CD4-positive, alpha-beta memory T cell (primary cell): Measurements from ENCODE around the gene WDR26. TPM values are rescaled to one million over a fixed set of nuclear protein-coding genes. Genes with fewer than 3 reads are reported as not detected.
A peak's percentile ranks its signal among the peaks of the same experiment; 100 is the strongest.
"Not testable (repeated sequence)": the region's sequence is repeated elsewhere in the genome, so short reads cannot be mapped to it uniquely, and the experiment has no call there.

Experiments
- CTCF ChIA-PET: fragments of 350-600 bp; sonication (Branson Sonifier 250); formaldehyde crosslinking; loops from one replicate; lab custom pipeline; 2021; ENCODE audit warnings: inconsistent platforms; ENCODE audit not compliant: partially characterized antibody; lab: Charles Lee
- POLR2A ChIA-PET: fragments of 350-600 bp; sonication (Branson Sonifier 250); formaldehyde crosslinking; loops from one replicate; lab custom pipeline; 2021; ENCODE audit not compliant: partially characterized antibody; lab: Charles Lee
- DNase-seq, 5 donors: peaks; one replicate each; pipeline versions ENCODE4 v3.0.0 to v3.0.0-alpha.2; 2020 to 2022; ENCODE audit warnings: mixed read lengths in 1 of 5
- H3K27ac ChIP-seq: one replicate; pipeline ENCODE4 v1.7.0; 2013; ENCODE audit warnings: low read depth, low read length
- H3K27me3 ChIP-seq: 2 replicates; pipeline ENCODE4 v1.7.0; 2013; ENCODE audit warnings: mild to moderate bottlenecking, low read length, moderate library complexity; ENCODE audit not compliant: insufficient read depth
- H3K36me3 ChIP-seq: 2 replicates; pipeline ENCODE4 v1.7.0; 2013; ENCODE audit warnings: mild to moderate bottlenecking, low read length, moderate library complexity; ENCODE audit not compliant: insufficient read depth
- H3K4me1 ChIP-seq: 2 replicates; pipeline ENCODE4 v1.7.0; 2013; ENCODE audit warnings: mild to moderate bottlenecking, low read length, moderate library complexity; ENCODE audit not compliant: insufficient read depth
- H3K4me3 ChIP-seq, 2 donors: one replicate each; pipeline ENCODE4 v1.7.0; 2013; ENCODE audit warnings: low read length in 2 of 2, mild to moderate bottlenecking in 1 of 2
- H3K9me3 ChIP-seq, 2 donors: one replicate each; pipeline ENCODE4 v1.7.0; 2013; ENCODE audit warnings: low read length in 2 of 2, control low read depth in 1 of 2; ENCODE audit not compliant: control insufficient read depth in 1 of 2
- H3K27ac Mint-ChIP-seq, 7 donors: one replicate each; pipeline ENCODE4 v1.8.0; 2020 to 2021; ENCODE audit warnings: mixed read lengths in 7 of 7, mild to moderate bottlenecking in 6 of 7, inconsistent platforms in 3 of 7, moderate library complexity in 3 of 7
- H3K27me3 Mint-ChIP-seq, 2 donors: one replicate each; pipeline ENCODE4 v1.8.0; 2020 to 2021; ENCODE audit warnings: mixed read lengths in 2 of 2
- H3K36me3 Mint-ChIP-seq, 2 donors: one replicate each; pipeline ENCODE4 v1.8.0; 2020 to 2021; ENCODE audit warnings: mixed read lengths in 2 of 2, inconsistent platforms in 1 of 2, mild to moderate bottlenecking in 1 of 2
- H3K4me1 Mint-ChIP-seq, 4 donors: one replicate each; pipeline ENCODE4 v1.8.0; 2020 to 2021; ENCODE audit warnings: mixed read lengths in 4 of 4, mild to moderate bottlenecking in 1 of 4
- H3K4me3 Mint-ChIP-seq, 8 donors: one replicate each; pipeline ENCODE4 v1.8.0; 2020 to 2021; ENCODE audit warnings: mixed read lengths in 8 of 8, mild to moderate bottlenecking in 7 of 8, moderate library complexity in 6 of 8, inconsistent platforms in 3 of 8
- H3K9me3 Mint-ChIP-seq, 8 donors: one replicate each; pipeline ENCODE4 v1.8.0; 2020 to 2021; ENCODE audit warnings: mixed read lengths in 8 of 8, mild to moderate bottlenecking in 5 of 8, inconsistent platforms in 3 of 8, moderate library complexity in 1 of 8
- intact Hi-C: fragments of 100-400 bp; cut with micrococcal nuclease; formaldehyde crosslinking; loops from one replicate; pipeline ENCODE4 v1.15.1; 2023
- polyA plus RNA-seq, 2 donors: library from polyadenylated mRNA; unstranded; fragments of 300-500 nt; fragmentation: Illumina TruSeq; gene quantifications; one replicate each; pipeline ENCODE4 v1.2.3, GENCODE V29; 2021
- total RNA-seq, 2 experiments: library from RNA; stranded (reverse); gene quantifications; one replicate each; pipeline ENCODE4 v1.2.3, GENCODE V29; 2021

WDR26 gene
- total RNA-seq: 100 to 1,000 TPM; 121 to 123 TPM
- polyA plus RNA-seq: 1 to 10 TPM; 2.9 to 3.9 TPM

DNA sequence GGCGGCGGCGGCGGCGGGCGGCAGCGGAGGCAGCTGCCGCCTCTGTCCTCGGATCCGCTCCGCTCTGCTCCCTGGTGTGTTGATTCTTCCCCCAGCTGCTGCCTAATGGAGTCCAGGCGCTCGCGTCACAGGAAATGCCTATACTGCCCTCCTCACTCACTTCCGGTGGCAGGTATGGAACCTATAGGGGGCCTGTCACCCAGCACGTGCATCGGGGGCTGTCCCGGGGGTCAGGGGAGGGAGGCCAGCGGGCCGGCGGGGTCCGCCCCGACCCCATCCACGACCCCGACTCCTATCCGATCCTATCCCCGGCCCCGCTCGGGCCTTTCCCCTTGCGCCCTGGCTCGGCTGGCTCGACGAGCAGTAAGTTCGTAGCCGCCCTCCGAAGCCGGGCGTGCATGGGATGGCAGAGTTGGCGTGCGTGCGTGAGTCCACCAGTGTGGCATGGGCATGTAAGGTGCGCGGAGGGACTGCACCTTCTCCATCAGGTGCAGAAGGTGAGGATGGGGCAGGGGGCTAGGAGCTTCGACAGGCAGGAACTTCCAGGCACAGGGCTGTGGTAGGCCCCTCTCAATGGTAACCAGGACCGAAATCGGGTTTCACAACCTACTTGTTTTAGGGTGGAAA, at the start of gene WDR26:
WDR26 (minus strand) TSS at position 107 of the 627 bp plus-strand sequence.
- Histone ChIP-seq H3K9me3 (no peaks in the 10 kb centered on the region), H3K36me3 (peaks cover 2% of the 10 kb centered on the region), H3K4me1 (peaks cover 57% of the 10 kb centered on the region), H3K4me3 (peak within 1 kb of the TSS; percentile 73 to 96), H3K27ac (peak within 1 kb of the TSS; percentile 94), H3K27me3 (no peaks in the 10 kb centered on the region)
- Mint-ChIP-seq H3K27me3 (no peaks in the 10 kb centered on the region), H3K9me3 (no peaks in the 10 kb centered on the region), H3K4me1 (peaks cover 39 to 69% (median 49%) of the 10 kb centered on the region in 4 donors), H3K4me3 (peak within 1 kb of the TSS; percentile 93 to 97 (median 97)), H3K27ac (peak within 1 kb of the TSS; percentile 97 to 99 (median 99)), H3K36me3 (peaks cover 8 to 30% of the 10 kb centered on the region in 2 donors)
- POLR2A ChIA-PET: interaction anchor here (0.5 to 7.6 kb wide), 22 partner anchors 8 to 993 kb away, joined by 3 to 43 read pairs (median 5); partner anchors contain the start of genes CNIH4, DEGS1, FBXO28 and LBR
- peak; percentile 85 to 93 (median 87) for DNase-seq
- CTCF ChIA-PET: interaction anchor here (1.0 to 9.7 kb wide), 3 partner anchors 22 to 318 kb away, joined by 3 to 79 read pairs (median 4); no protein-coding TSS in a partner anchor
- intact Hi-C loops: loop anchor here (1.0 to 10.0 kb wide), 6 partner anchors 22 to 1627 kb away; partner anchors contain the start of genes CNIH4, DEGS1 and H3-3A

DNA sequence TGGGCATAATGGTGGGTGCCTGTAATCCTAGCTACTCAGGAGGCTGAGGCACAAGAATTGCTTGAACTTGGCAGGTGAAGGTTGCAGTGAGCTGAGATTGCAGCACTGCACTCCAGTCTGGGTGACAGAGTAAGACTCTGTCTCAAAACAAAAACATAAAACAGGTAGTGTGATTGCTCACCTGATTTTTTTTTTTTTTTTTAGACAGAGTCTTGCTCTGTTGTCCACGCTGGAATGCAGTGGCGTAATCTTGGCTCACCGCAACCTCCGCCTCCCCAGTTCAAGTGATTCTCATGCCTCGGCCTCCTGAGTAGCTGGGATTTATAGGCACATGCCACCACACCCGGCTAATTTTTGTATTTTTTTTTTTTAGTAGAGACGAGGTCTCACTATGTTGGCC, 48.6 kb upstream of the WDR26 start:
- POLR2A ChIA-PET, H3K9me3 Mint-ChIP-seq, H3K4me3 Mint-ChIP-seq, H3K4me1 ChIP-seq, H3K27me3 Mint-ChIP-seq, H3K27ac Mint-ChIP-seq, H3K4me1 Mint-ChIP-seq, intact Hi-C loops, H3K27ac ChIP-seq, H3K27me3 ChIP-seq, DNase-seq, H3K4me3 ChIP-seq, H3K9me3 ChIP-seq, H3K36me3 Mint-ChIP-seq, H3K36me3 ChIP-seq: not testable (repeated sequence)
- CTCF ChIA-PET: interaction anchor here (0.9 kb wide), 1 partner anchor 14 kb away, joined by 3 read pairs; no protein-coding TSS in a partner anchor

- DNase-seq: no peak
- H3K4me1 ChIP-seq: no peaks in the 10 kb centered on the region
- Mint-ChIP-seq H3K27me3 (peaks cover 0 to 2% of the 10 kb centered on the region in 2 donors), H3K27ac (no peak overlapping the region), H3K4me1 (no peaks in the 10 kb centered on the region), H3K9me3 (peaks cover 0 to 9% (median 2%) of the 10 kb centered on the region in 8 donors), H3K36me3 (no peaks in the 10 kb centered on the region), H3K4me3 (no peak overlapping the region)
- intact Hi-C loops: no loop called here
- H3K27me3 ChIP-seq: no peaks in the 10 kb centered on the region
- H3K4me3 ChIP-seq: no peak overlapping the region
- ChIA-PET POLR2A (no interaction called here), CTCF (interaction anchor here (1.0 kb wide), 1 partner anchor 31 kb away, joined by 3 read pairs; no protein-coding TSS in a partner anchor)
- H3K36me3 ChIP-seq: no peaks in the 10 kb centered on the region
- H3K27ac ChIP-seq: no peak overlapping the region
- no peaks in the 10 kb centered on the region for H3K9me3 ChIP-seq
Observed at GRCh38 chr1:224482619-224483018, 48.0 kb upstream of the WDR26 start.

DNA sequence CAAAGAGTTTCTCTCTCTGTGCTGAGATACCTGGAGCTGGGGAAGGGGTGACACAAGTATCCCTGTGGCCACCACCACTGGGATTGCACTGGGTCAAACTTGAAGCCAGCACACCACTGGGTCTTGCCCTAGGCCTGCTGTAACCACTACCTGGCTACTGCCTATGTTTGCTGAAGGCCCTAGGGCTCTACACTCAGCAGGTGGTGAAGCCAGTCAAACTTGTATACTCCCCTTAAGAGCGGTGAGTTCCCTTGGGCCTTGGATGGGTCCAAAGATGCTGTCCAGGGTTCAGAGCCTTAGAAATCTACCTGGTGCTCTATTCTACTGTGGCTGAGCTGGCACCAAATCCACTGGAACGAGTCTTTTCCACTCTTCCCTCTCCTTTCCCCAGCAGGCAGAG, 47.0 kb upstream of the WDR26 start:
- H3K27me3 ChIP-seq: no peaks in the 10 kb centered on the region
- no peak overlapping the region for H3K27ac ChIP-seq
- no peaks in the 10 kb centered on the region for H3K4me1 ChIP-seq
- peaks cover 0 to 9% (median 2%) of the 10 kb centered on the region in 8 donors for H3K9me3 Mint-ChIP-seq
- DNase-seq: no peak
- no peak overlapping the region for H3K4me3 Mint-ChIP-seq
- no peaks in the 10 kb centered on the region for H3K36me3 ChIP-seq
- no peak overlapping the region for H3K27ac Mint-ChIP-seq
- intact Hi-C loops: no loop called here
- H3K4me1 Mint-ChIP-seq: no peaks in the 10 kb centered on the region
- no peaks in the 10 kb centered on the region for H3K36me3 Mint-ChIP-seq
- H3K9me3 ChIP-seq: no peaks in the 10 kb centered on the region
- no peak overlapping the region for H3K4me3 ChIP-seq
- CTCF ChIA-PET: interaction anchor here (1.0 kb wide), 1 partner anchor 32 kb away, joined by 3 read pairs; no protein-coding TSS in a partner anchor
- peaks cover 0 to 2% of the 10 kb centered on the region in 2 donors for H3K27me3 Mint-ChIP-seq
- POLR2A ChIA-PET: interaction anchor here (0.6 kb wide), 1 partner anchor 25 kb away, joined by 7 read pairs; no protein-coding TSS in a partner anchor

DNA sequence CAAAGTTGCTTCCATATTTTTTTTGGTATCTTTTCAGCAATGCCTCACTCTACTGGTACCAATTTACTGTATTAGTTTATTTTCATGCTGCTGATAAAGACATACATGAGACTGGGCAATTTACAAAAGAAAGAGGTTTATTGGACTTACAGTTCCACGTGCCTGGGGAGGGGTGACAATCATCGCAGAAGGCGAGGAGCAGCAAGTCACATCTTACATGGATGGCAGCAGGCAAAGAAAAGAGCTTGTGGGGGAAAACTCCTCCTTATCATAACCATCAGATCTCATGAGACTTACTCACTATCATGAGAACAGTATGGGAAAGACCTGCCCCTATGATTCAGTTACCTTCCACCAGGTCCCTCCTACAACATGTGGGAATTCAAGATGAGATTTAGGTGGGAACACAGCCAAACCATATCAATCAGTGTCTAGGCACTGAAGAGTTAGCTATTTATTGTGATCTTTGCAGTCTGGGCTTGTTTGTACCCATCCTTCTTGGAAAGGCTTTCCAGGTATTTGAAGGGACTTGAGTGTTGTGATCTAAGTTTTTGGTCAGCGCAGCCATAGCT, 46.4 kb upstream of the WDR26 start:
- H3K27me3 ChIP-seq, H3K4me3 ChIP-seq, H3K4me1 Mint-ChIP-seq, H3K36me3 ChIP-seq, H3K9me3 Mint-ChIP-seq, H3K27me3 Mint-ChIP-seq, H3K4me1 ChIP-seq, H3K36me3 Mint-ChIP-seq, intact Hi-C loops, CTCF ChIA-PET, H3K27ac ChIP-seq, DNase-seq, H3K27ac Mint-ChIP-seq, H3K4me3 Mint-ChIP-seq, H3K9me3 ChIP-seq: not testable (repeated sequence)
- POLR2A ChIA-PET: interaction anchor here (0.6 kb wide), 1 partner anchor 24 kb away, joined by 7 read pairs; no protein-coding TSS in a partner anchor

GRCh38 chr1:224480200-224480599, 45.6 kb upstream of the WDR26 start:
- H3K27ac ChIP-seq, H3K9me3 ChIP-seq, H3K27ac Mint-ChIP-seq, H3K27me3 ChIP-seq, H3K4me3 ChIP-seq, H3K4me1 Mint-ChIP-seq, H3K4me3 Mint-ChIP-seq, intact Hi-C loops, DNase-seq, H3K4me1 ChIP-seq, POLR2A ChIA-PET, H3K36me3 ChIP-seq, H3K9me3 Mint-ChIP-seq, H3K36me3 Mint-ChIP-seq, H3K27me3 Mint-ChIP-seq, CTCF ChIA-PET: not testable (repeated sequence)

- H3K4me1 Mint-ChIP-seq: no peaks in the 10 kb centered on the region
- no peak overlapping the region for H3K4me3 Mint-ChIP-seq
- no peaks in the 10 kb centered on the region for H3K9me3 ChIP-seq
- H3K9me3 Mint-ChIP-seq: no peaks in the 10 kb centered on the region
- no peak for DNase-seq
- H3K36me3 ChIP-seq: no peaks in the 10 kb centered on the region
- POLR2A ChIA-PET: no interaction called here
- H3K27me3 ChIP-seq: no peaks in the 10 kb centered on the region
- peaks cover 0 to 1% of the 10 kb centered on the region in 2 donors for H3K27me3 Mint-ChIP-seq
- intact Hi-C loops: no loop called here
- H3K4me1 ChIP-seq: no peaks in the 10 kb centered on the region
- H3K36me3 Mint-ChIP-seq: peaks cover 0 to 3% of the 10 kb centered on the region in 2 donors
- no peak overlapping the region for H3K27ac Mint-ChIP-seq
- no peak overlapping the region for H3K4me3 ChIP-seq
- CTCF ChIA-PET: interaction anchor here (2.3 kb wide), 1 partner anchor 16 kb away, joined by 12 read pairs; no protein-coding TSS in a partner anchor
- H3K27ac ChIP-seq: no peak overlapping the region
Observed at GRCh38 chr1:224472806-224473205, 38.2 kb upstream of the WDR26 start.
